ENCODE measurements around the gene HADHA. TPM values are rescaled to one million over a fixed set of nuclear protein-coding genes. Genes with fewer than 3 reads are reported as not detected.
"Not testable (repeated sequence)": the region's sequence is repeated elsewhere in the genome, so short reads cannot be mapped to it uniquely, and the experiment has no call there.

Gene HADHA
- total and polyA plus RNA-seq, 8 donors = 53.2 to 144 (median 90.1) TPM

- Histone ChIP-seq H3K9me3 (no peaks in the 10 kb centered on the region), H3K4me1 (peaks cover 14 to 20% (median 16%) of the 10 kb centered on the region in 4 donors), H3K36me3 (no peaks in the 10 kb centered on the region), H3K4me3 (no peak overlapping the region), H3K27me3 (peaks cover 9 to 33% (median 19%) of the 10 kb centered on the region in 3 donors), H3K27ac (no peak overlapping the region)
- DNase-seq = no peak
- no peak for TF ChIP-seq EP300 (IDR thresholded peaks at IDR 0.05)
- TF ChIP-seq CTCF (IDR thresholded peaks at IDR 0.05) = no peak
- no peak for TF ChIP-seq POLR2AphosphoS5 (IDR thresholded peaks at IDR 0.05)
- no peak for TF ChIP-seq POLR2A (IDR thresholded peaks at IDR 0.05)
- WGBS, 5 donors = 87 to 98% (median 92%) methylated on average over 5 of the region's 5 CpGs
- intact Hi-C loops (cut with DNase I; ENCODE audit: low total_unique reads) = no loop called here
Observed at GRCh38 chr2:26169226-26169625, 75.2 kb downstream of the HADHA start.

GRCh38 chr2:26168785-26169184 is 75.6 kb downstream of the HADHA start:
- DNase-seq = no peak
- intact Hi-C loops (cut with DNase I; ENCODE audit: low total_unique reads) = no loop called here
- H3K9me3 ChIP-seq = no peaks in the 10 kb centered on the region
- no peak overlapping the region for H3K27ac ChIP-seq
- WGBS, 5 donors = 86 to 90% (median 89%) methylated on average over 4 of the region's 4 CpGs
- no peak for TF ChIP-seq CTCF (IDR thresholded peaks at IDR 0.05)
- no peak for TF ChIP-seq EP300 (IDR thresholded peaks at IDR 0.05)
- no peak for TF ChIP-seq POLR2A (IDR thresholded peaks at IDR 0.05)
- no peak for TF ChIP-seq POLR2AphosphoS5 (IDR thresholded peaks at IDR 0.05)
- H3K36me3 ChIP-seq = no peaks in the 10 kb centered on the region
- peaks cover 12 to 16% (median 13%) of the 10 kb centered on the region in 4 donors for H3K4me1 ChIP-seq
- H3K27me3 ChIP-seq = peaks cover 5 to 28% (median 14%) of the 10 kb centered on the region in 3 donors
- no peak overlapping the region for H3K4me3 ChIP-seq

GRCh38 chr2:26166541-26166940 is 77.9 kb downstream of the HADHA start:
- H3K27ac ChIP-seq; H3K27me3 ChIP-seq; intact Hi-C loops (cut with DNase I; ENCODE audit: low total_unique reads); DNase-seq; H3K4me3 ChIP-seq; H3K4me1 ChIP-seq; H3K9me3 ChIP-seq; H3K36me3 ChIP-seq: not testable (repeated sequence)
- 88 to 99% (median 92%) methylated on average over 6 of the region's 6 CpGs for WGBS, 5 donors

GRCh38 chr2:26165403-26165802 is 79.0 kb downstream of the HADHA start:
- no peak for DNase-seq
- no peak overlapping the region for H3K27ac ChIP-seq
- TF ChIP-seq POLR2A (IDR thresholded peaks at IDR 0.05) (no peak), POLR2AphosphoS5 (IDR thresholded peaks at IDR 0.05) (no peak), EP300 (IDR thresholded peaks at IDR 0.05) (no peak), CTCF (IDR thresholded peaks at IDR 0.05) (no peak)
- no peaks in the 10 kb centered on the region for H3K27me3 ChIP-seq
- H3K4me3 ChIP-seq = no peak overlapping the region
- H3K4me1 ChIP-seq = no peaks in the 10 kb centered on the region
- WGBS, 5 donors = 86 to 94% (median 88%) methylated on average over 4 of the region's 4 CpGs
- intact Hi-C loops (cut with DNase I; ENCODE audit: low total_unique reads) = no loop called here
- no peaks in the 10 kb centered on the region for H3K36me3 ChIP-seq
- H3K9me3 ChIP-seq = no peaks in the 10 kb centered on the region

- H3K27ac ChIP-seq = no peak overlapping the region
- no peaks in the 10 kb centered on the region for H3K4me1 ChIP-seq
- H3K27me3 ChIP-seq = no peaks in the 10 kb centered on the region
- no peaks in the 10 kb centered on the region for H3K36me3 ChIP-seq
- 82 to 87% (median 86%) methylated on average over 8 of the region's 8 CpGs for WGBS, 5 donors
- TF ChIP-seq POLR2A (IDR thresholded peaks at IDR 0.05) (no peak), EP300 (IDR thresholded peaks at IDR 0.05) (no peak), CTCF (IDR thresholded peaks at IDR 0.05) (no peak), POLR2AphosphoS5 (IDR thresholded peaks at IDR 0.05) (no peak)
- H3K4me3 ChIP-seq = no peak overlapping the region
- H3K9me3 ChIP-seq = no peaks in the 10 kb centered on the region
- DNase-seq = no peak
- intact Hi-C loops (cut with DNase I; ENCODE audit: low total_unique reads) = no loop called here
Observed at GRCh38 chr2:26164641-26165211, 79.7 kb downstream of the HADHA start.

Data from stomach (tissue), 9 donors.